IMR-90 (cell line): Measurements from ENCODE around the gene ASB3. TPM values are rescaled to one million over a fixed set of nuclear protein-coding genes. Genes with fewer than 3 reads are reported as not detected.

Experiments
- ATAC-seq: fragments of 200-7000 bp; cut with Tn5 transposase; 2 replicates; pipeline ENCODE4 v1.9.1; 2020; ENCODE audit warnings: low read depth, mild to moderate bottlenecking, moderate library complexity
- BruUV-seq: library from RNA; stranded (reverse); fragments of 400-500 nt; replicated peaks from 2 replicates; lab custom pipeline; 2021; lab: Mats Ljungman, UMichigan
- CTCF ChIA-PET: fragments of 300-600 bp; formaldehyde crosslinking; extraction: SDS; loops from one replicate; lab custom pipeline; 2021; ENCODE audit warnings: antibody characterized with exemption; lab: Yijun Ruan, JAX
- POLR2A ChIA-PET: fragments of 300-600 bp; sonication (Branson Sonifier 250); formaldehyde crosslinking; loops from one replicate; lab custom pipeline; 2022; ENCODE audit warnings: antibody characterized with exemption; ENCODE audit not compliant: unreplicated experiment; lab: Charles Lee
- DNase-seq: peaks from one replicate; pipeline ENCODE4 v3.0.0; 2013
- H2AFZ ChIP-seq: replicated peaks from 2 replicates; pipeline ENCODE3; 2013; ENCODE audit warnings: low read length, mild to moderate bottlenecking; ENCODE audit not compliant: poor library complexity
- H2AK5ac ChIP-seq: 2 replicates; pipeline ENCODE4 v1.6.1; 2013; ENCODE audit warnings: low read depth, low read length, inconsistent platforms
- H2AK9ac ChIP-seq: replicated peaks from 2 replicates; pipeline ENCODE3; 2013; ENCODE audit warnings: mild to moderate bottlenecking, low read depth, low read length, moderate library complexity; ENCODE audit not compliant: poor library complexity
- H2BK120ac ChIP-seq: 2 replicates; pipeline ENCODE4 v1.6.1; 2013; ENCODE audit warnings: low read depth, low read length, inconsistent platforms
- H2BK15ac ChIP-seq: 3 replicates; pipeline ENCODE4 v1.6.1; 2013; ENCODE audit warnings: low read depth, low read length, inconsistent platforms
- H2BK20ac ChIP-seq: 2 replicates; pipeline ENCODE4 v1.6.1; 2013; ENCODE audit warnings: low read depth, mild to moderate bottlenecking, inconsistent platforms, low read length, moderate library complexity
- H2BK5ac ChIP-seq: 2 replicates; pipeline ENCODE4 v1.6.1; 2013; ENCODE audit warnings: mild to moderate bottlenecking, low read depth, low read length, inconsistent platforms; ENCODE audit not compliant: poor library complexity, severe bottlenecking
- H3K14ac ChIP-seq: replicated peaks from 2 replicates; pipeline ENCODE4 v1.6.1; 2013; ENCODE audit warnings: low read depth, low read length, inconsistent platforms
- H3K18ac ChIP-seq: 2 replicates; pipeline ENCODE4 v1.6.1; 2013; ENCODE audit warnings: low read depth, low read length, control low read depth
- H3K23ac ChIP-seq: 2 replicates; pipeline ENCODE4 v1.6.1; 2013; ENCODE audit warnings: low read depth, low read length, inconsistent platforms
- H3K27ac ChIP-seq: 2 replicates; pipeline ENCODE4 v1.5.1; 2013; ENCODE audit warnings: mild to moderate bottlenecking, control low read depth, low read length; ENCODE audit not compliant: insufficient read depth
- H3K27me3 ChIP-seq: 2 replicates; pipeline ENCODE4 v1.6.1; 2013; ENCODE audit warnings: low read length; ENCODE audit not compliant: control insufficient read depth, insufficient read depth
- H3K36me3 ChIP-seq: 2 replicates; pipeline ENCODE4 v1.6.1; 2013; ENCODE audit warnings: low read length, mixed read lengths; ENCODE audit not compliant: control insufficient read depth, insufficient read depth
- H3K4ac ChIP-seq: 2 replicates; pipeline ENCODE4 v1.6.1; 2013; ENCODE audit warnings: low read depth, low read length, inconsistent platforms
- H3K4me1 ChIP-seq: 2 replicates; pipeline ENCODE4 v1.6.1; 2013; ENCODE audit warnings: low read length, mixed read lengths; ENCODE audit not compliant: control insufficient read depth, insufficient read depth
- H3K4me2 ChIP-seq: 2 replicates; pipeline ENCODE4 v1.6.1; 2013; ENCODE audit warnings: low read depth, mild to moderate bottlenecking, control low read depth, low read length, moderate library complexity
- H3K4me3 ChIP-seq: 2 replicates; pipeline ENCODE4 v1.5.1; 2013; ENCODE audit warnings: low read depth, mild to moderate bottlenecking, control low read depth, low read length, moderate library complexity; ENCODE audit not compliant: insufficient read depth
- H3K56ac ChIP-seq: 2 replicates; pipeline ENCODE4 v1.6.1; 2013; ENCODE audit warnings: low read length, inconsistent platforms; ENCODE audit not compliant: insufficient read depth; ENCODE audit errors: extremely low read depth
- H3K79me1 ChIP-seq, 2 experiments: 2 replicates each; pipeline ENCODE4 v1.6.1; 2013; ENCODE audit warnings: low read length in 2 of 2, inconsistent platforms in 1 of 2, low read depth in 1 of 2
- H3K9ac ChIP-seq: 2 replicates; pipeline ENCODE4 v1.6.1; 2013; ENCODE audit warnings: low read depth, low read length, control low read depth
- H3K9me1 ChIP-seq: 2 replicates; pipeline ENCODE4 v1.6.1; 2013; ENCODE audit warnings: low read length, inconsistent platforms; ENCODE audit not compliant: insufficient read depth
- H3K9me3 ChIP-seq: 2 replicates; pipeline ENCODE4 v1.6.1; 2013; ENCODE audit warnings: low read length; ENCODE audit not compliant: control insufficient read depth, insufficient read depth
- H4K20me1 ChIP-seq: 2 replicates; pipeline ENCODE4 v1.6.1; 2013; ENCODE audit warnings: low read length, inconsistent platforms; ENCODE audit not compliant: insufficient read depth
- H4K5ac ChIP-seq: 2 replicates; pipeline ENCODE4 v1.6.1; 2013; ENCODE audit warnings: mild to moderate bottlenecking, low read depth, low read length, control low read depth
- H4K8ac ChIP-seq, 2 experiments: 2 replicates each; pipeline ENCODE4 v1.6.1; 2013; ENCODE audit warnings: low read depth in 2 of 2, low read length in 2 of 2, control low read depth in 1 of 2, inconsistent platforms in 1 of 2
- H4K91ac ChIP-seq: 2 replicates; pipeline ENCODE4 v1.6.1; 2013; ENCODE audit warnings: low read depth, low read length, inconsistent platforms; ENCODE audit not compliant: insufficient read depth
- ELK1 ChIP-seq: fragments of 150-350 bp; IDR thresholded peaks from 2 replicates; pipeline ENCODE4 v1.6.1; 2016; ENCODE audit warnings: low read depth, mild to moderate bottlenecking, low read length, moderate library complexity, borderline replicate concordance
- NFE2L2 ChIP-seq: fragments of 150-350 bp; IDR thresholded peaks from 2 replicates; pipeline ENCODE4 v1.6.1; 2016; ENCODE audit warnings: low read depth, mild to moderate bottlenecking, low read length
- RAD21 ChIP-seq: IDR thresholded peaks from 2 replicates; pipeline ENCODE4 v1.6.1; 2012; ENCODE audit warnings: low read length, improper control_type of control experiment
- WGBS, 2 experiments: methylation state at CpG; one replicate each; pipeline versions ENCODE4 v1.1.5 to v1.1.7; 2013; ENCODE audit warnings: missing lambda C conversion rate in 2 of 2; ENCODE audit not compliant: insufficient read length in 1 of 2; ENCODE audit errors: extremely low coverage in 2 of 2; 5-methylcytosine and 5-hydroxymethylcytosine counted together
- dilution Hi-C: fragments of 300-500 bp; cut with HindIII; formaldehyde crosslinking; loops from one replicate; pipeline ENCODE4 v1.14.3; 2018; ENCODE audit warnings: low sequenced_read_pairs; ENCODE audit not compliant: unreplicated experiment
- in situ Hi-C: fragments of 300-500 bp; cut with MboI; formaldehyde crosslinking; loops from 3 replicates; pipeline ENCODE4 v1.14.3; 2019; ENCODE audit warnings: low sequenced_read_pairs, inconsistent platforms, mixed read lengths
- intact Hi-C: fragments of 100-400 bp; cut with micrococcal nuclease; formaldehyde crosslinking; loops from 2 replicates; pipeline ENCODE4 v1.10.0; 2022
- polyA plus RNA-seq, 3 experiments: library from polyadenylated mRNA; depleted of rRNA; stranded (reverse); fragments of >200 nt; gene quantifications; 2 replicates each; pipeline ENCODE4 v1.2.3, GENCODE V29; 2012; ENCODE audit warnings: low replicate concordance in 1 of 3
- total RNA-seq: library from RNA; depleted of rRNA; stranded (reverse); fragments of >200 nt; gene quantifications from 2 replicates; pipeline ENCODE4 v1.2.3, GENCODE V29; 2012

ASB3 gene
- total and polyA plus RNA-seq, 2 of the 4 experiments (the other 2 are of a cell fraction), result 19.2 to 36.2 TPM

GRCh38 chr2:53697686-53698085 lies 89.1 kb downstream of the ASB3 start:
- BruUV-seq, result no TSS peak
- H3K9me1 ChIP-seq, result no peaks in the 10 kb centered on the region
- no peak overlapping the region for H3K56ac ChIP-seq
- TF ChIP-seq RAD21 (no peak), ELK1 (no peak), NFE2L2 (no peak)
- no peak overlapping the region for H4K8ac ChIP-seq
- H3K18ac ChIP-seq, result no peak overlapping the region
- H4K20me1 ChIP-seq, result no peaks in the 10 kb centered on the region
- H2BK20ac ChIP-seq, result no peak overlapping the region
- no peak overlapping the region for H2AK5ac ChIP-seq
- POLR2A ChIA-PET, result no interaction called here
- no peak overlapping the region for H3K14ac ChIP-seq
- no peaks in the 10 kb centered on the region for H3K27me3 ChIP-seq
- WGBS, 2 experiments, result 100% methylated on average over 1 of the region's 1 CpG; no CpG with 5 or more reads in 1 of the 2 experiments
- in situ Hi-C loops (no loop called here), dilution Hi-C loops (no loop called here), intact Hi-C loops (no loop called here)
- no peak overlapping the region for H3K23ac ChIP-seq
- H2BK5ac ChIP-seq, result no peak overlapping the region
- CTCF ChIA-PET, result no interaction called here
- H3K36me3 ChIP-seq, result peaks cover 4% of the 10 kb centered on the region; the same call in 1 of the 2 replicates
- no peak for ATAC-seq
- no peaks in the 10 kb centered on the region for H3K4me1 ChIP-seq
- H3K9me3 ChIP-seq, result no peaks in the 10 kb centered on the region
- H2BK15ac ChIP-seq, result no peak overlapping the region
- no peak overlapping the region for H3K4ac ChIP-seq
- no peak overlapping the region for H2BK120ac ChIP-seq
- H3K79me1 ChIP-seq, result no peaks in the 10 kb centered on the region
- no peak overlapping the region for H4K5ac ChIP-seq
- H3K9ac ChIP-seq, result no peak overlapping the region
- no peak overlapping the region for H4K91ac ChIP-seq
- no peak overlapping the region for H3K27ac ChIP-seq
- H3K4me3 ChIP-seq, result no peak overlapping the region
- H2AK9ac ChIP-seq, result no peak overlapping the region
- H3K4me2 ChIP-seq, result no peak overlapping the region
- H2AFZ ChIP-seq, result no peak overlapping the region
- DNase-seq, result no peak
